ENCODE data around the gene C19orf18.
"Not testable (repeated sequence)": the region's sequence is repeated elsewhere in the genome, so short reads cannot be mapped to it uniquely, and the experiment has no call there.

The C19orf18 gene

DNA sequence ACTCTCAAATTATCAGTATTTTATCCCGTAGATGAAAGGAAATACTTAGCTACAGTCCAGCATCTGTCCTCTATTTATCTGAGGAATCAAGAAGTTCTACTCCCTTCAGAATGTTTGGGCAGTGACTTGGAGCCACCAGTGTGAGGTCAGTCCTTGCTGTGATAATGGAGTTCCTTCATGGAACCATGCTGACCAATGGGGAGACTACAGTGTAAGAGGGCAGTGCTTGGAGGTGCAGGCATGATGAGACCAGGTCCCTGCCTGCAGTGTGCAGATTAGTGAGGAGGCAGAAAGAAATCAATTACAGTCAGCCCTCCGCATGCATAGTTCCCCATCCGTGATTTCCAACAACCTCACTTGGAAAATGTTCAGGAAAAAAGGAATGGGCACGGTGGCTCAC, at the start of gene C19orf18:
Gene C19orf18 (minus strand): TSS at position 101 of the 400 bp plus-strand sequence. CDS start 102 bp downstream, outside the sequence.
- no peak for DNase-seq (ENCODE audit: low read depth in 2 of 2)

DNA sequence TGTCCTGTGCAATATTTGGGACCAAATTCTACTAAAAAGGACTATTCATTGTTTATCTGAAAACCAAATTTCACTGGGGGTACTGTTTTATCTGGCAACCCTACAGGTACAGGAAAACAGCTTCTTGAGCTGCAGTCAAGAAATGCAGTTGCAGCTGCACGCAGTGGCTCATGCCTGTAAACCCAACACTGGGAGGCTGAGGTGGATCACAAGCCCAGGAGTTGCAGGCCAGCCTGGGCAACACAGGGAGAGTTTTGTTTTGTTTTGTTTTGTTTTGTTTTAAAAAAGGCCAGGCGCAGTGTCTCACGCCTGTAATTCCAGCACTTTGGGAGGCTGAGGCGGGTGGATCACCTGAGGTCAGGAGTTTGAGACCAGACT, 47.9 kb upstream of the C19orf18 start:
- DNase-seq (ENCODE audit: low read depth in 2 of 2), result no peak

DNA sequence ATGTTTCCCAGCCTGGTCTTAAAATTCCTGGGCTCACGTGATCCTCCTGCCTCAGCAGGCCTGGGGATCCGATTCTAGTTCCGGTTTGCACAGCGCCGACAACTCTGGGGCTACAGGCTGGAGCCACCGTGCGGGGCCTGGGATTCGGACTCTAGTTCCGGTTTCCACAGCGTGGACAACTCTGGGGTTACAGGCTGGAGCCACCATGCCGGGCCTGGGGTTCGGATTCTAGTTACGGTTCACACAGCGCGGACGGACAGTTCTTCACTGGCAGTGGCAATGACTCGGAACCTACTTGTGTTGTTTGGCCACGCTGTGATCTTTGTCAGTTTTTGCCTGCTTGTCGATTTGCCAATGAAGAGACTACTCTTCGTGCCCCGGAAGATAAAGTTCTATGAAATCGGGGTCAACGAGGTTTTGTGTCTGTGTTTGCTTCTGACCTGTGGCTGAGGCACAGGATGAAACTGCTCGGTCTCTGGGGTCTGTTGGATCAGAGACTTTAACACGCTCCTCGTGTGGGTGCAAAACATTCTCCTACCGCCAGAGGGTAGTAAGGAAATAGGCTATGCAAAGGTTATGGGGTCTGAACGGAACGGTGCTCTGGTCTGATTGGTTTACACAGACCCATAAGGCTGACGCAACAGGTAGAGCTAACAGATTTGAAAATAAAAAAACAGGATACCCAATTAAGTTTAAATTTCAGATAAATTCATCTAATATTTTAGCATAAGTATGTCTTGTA, 47.4 kb upstream of the C19orf18 start:
- DNase-seq (ENCODE audit: low read depth in 2 of 2), result no peak

DNA sequence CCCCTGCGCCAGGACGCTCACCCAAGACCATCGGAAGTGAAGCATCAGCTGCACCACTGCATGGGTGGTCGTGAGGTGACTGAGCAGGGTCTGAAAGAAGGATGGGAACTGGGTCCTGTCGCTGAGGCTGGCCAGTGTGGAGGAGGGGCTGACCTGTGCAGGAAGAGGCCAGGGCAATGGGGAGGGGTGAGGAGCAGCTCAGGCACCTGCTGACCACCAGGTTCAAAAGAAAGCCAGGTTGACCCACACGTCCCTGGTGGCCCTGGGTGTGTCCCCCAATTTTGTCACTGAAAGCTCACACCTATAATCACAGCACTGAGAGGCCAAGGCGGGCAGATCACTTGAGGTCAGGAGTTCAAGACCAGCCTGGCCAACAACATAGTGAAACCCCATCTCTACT, 45.8 kb upstream of the C19orf18 start:
- no peak for DNase-seq (ENCODE audit: low read depth in 2 of 2)

DNA sequence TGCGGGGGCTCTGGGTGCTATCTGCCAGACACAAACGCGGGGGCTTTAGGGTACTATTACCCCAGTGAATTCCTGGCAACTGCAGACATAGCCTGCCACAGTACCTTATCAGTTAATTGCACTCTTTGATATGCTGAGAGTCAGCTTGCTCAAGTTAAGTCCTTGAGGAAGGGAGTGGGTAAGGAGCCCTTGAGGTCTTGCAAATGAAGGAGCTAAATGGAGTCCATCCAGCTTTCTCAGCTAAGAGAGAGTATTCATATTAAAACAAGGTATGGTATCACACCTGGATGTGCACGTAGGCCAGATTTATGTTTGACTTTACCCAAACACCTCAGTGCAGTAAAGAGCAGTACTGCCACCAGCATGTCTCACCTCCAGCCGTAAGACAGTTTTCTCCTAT, 39.8 kb upstream of the C19orf18 start:
- DNase-seq (ENCODE audit: low read depth in 2 of 2), result no peak

DNA sequence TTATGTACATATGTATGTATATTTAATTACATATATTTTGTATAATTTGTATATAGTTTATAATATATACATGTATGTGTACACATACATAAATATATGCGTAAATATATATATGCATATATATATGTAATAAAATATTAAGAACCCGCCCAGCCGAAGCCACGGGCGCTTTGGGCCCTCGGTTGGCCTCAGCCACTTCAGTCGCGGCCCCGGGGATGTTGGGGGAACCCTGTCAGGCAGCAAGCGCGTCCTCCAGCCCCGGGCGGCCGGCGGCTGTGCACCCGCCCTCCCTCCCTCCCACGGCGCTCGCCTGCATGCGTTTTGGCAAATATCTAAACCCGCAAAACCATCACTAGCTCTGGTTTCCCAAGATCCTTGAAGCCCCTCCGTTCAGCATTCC, 36.2 kb upstream of the C19orf18 start:
- DNase-seq (ENCODE audit: low read depth in 2 of 2), result no peak

DNA sequence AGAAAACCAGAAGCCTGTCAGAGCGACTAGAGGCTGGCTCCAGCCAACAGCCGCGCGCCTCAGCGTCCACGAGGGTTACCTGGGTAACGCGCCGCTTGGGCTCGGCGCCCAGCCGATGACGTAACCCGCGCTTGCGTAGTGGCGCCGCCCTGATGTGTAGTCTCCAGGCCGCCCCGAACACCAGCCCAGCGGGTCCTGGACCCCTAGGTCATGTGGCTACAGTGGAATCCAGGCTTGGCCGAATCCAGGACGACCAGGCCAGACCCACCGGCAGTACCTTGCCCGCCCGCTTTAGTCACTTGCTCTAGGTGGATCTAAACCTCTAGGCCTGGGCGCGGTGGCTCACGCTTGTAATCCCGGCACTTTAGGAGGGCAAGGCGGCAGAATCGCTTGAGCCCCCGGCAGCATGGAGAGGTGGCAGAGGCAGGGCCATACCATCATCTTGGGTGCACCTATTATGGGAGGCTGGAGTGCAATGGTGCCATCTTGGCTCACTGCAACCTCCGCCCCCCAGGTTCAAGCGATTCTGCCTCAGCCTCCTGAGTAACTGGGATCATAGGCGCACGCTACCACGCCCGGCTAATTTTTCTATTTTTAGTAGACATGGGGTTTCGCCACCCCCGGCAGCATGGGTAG, 35.5 kb upstream of the C19orf18 start:
- DNase-seq (ENCODE audit: low read depth in 2 of 2), result peak; percentile 20 to 47

DNA sequence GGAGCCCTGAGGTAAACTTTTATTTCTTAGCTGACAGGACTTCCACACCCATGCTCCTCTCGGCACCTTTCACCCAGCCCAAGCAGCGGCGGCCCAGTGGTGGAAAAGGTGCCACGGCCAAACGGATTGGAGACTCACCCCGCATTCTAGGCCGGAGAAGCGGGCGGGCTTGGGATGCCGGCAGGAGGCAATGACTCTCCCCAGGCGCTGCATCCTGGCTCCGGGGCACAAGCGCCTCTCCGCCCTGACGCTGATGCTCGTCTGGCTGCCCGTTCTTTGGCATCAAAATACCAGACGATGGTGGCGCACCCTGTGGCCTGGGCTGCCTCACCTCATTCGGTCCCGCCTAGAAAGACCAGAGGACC, 34.9 kb upstream of the C19orf18 start:
- no peak for DNase-seq (ENCODE audit: low read depth in 2 of 2)

DNA sequence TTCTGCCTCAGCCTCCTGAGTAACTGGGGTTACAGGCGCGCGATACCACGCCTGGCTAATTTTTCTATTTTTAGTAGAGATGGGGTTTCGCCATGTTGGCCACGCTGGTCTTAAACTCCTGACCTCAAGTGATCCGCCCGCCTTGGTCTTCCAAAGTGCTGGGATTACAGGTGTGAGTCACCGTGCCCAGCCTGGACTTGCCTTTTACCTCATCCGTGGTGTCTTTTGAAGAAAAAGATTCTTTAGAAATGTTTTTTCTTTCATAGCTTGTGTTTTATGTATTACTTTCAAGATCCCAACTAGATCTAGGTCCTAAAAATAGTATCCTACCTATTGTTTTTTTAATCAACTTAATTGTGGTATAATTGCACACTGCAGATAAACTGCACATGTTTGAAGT, 34.5 kb upstream of the C19orf18 start:
- not testable (repeated sequence) for DNase-seq (ENCODE audit: low read depth in 2 of 2)

DNA sequence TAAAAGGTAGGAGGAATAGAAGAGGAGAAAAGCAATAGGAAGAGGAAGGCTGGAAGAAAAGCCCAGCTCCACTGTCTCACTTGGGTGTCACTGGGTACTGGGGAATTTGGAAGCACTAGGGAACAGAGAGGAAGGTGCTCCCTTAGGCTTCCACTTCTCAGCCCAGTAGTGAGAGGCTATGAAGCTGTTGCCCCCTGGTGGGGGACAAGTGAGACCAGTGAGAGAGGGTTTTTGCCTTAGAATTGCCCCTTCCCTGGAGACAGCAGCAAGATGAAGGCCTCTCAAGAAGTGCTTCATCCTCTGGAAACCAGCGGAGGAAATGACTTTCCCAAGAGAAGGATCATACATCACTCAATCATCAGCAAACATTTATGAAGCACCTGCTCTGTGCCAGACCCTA, 33.0 kb upstream of the C19orf18 start:
- DNase-seq (ENCODE audit: low read depth in 2 of 2), result no peak

DNA sequence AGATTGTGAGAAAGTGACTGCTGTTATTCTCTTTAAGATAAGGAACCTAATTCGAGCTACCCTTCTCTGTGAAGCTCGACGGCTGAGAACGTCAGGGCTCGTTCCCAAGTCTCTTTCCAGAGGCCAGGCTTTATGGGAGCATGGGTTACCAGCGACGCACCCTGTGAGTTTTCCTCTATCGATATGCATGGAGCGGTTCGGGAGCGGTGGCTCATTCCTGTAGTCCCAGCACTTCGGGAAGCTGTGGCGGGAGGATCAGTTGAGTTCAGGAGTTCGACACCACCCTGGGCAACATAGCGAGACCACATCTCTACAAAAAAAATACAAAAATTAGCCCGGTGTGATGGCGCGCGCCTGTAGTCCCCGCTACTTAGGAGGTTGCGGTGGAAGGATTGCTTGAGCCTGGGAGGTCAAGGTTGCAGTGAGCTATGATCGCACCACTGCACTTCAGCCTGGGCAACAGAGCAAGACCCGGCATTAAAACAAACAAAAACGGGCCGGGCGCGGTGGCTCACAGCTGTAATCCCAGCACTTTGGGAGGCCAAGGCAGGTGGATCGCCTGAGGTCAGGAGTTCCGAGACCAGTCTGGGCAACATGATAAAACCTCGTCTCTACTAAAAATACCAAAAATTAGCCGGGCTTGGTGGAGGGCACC, 29.0 kb upstream of the C19orf18 start:
- DNase-seq (ENCODE audit: low read depth in 2 of 2), result no peak

DNA sequence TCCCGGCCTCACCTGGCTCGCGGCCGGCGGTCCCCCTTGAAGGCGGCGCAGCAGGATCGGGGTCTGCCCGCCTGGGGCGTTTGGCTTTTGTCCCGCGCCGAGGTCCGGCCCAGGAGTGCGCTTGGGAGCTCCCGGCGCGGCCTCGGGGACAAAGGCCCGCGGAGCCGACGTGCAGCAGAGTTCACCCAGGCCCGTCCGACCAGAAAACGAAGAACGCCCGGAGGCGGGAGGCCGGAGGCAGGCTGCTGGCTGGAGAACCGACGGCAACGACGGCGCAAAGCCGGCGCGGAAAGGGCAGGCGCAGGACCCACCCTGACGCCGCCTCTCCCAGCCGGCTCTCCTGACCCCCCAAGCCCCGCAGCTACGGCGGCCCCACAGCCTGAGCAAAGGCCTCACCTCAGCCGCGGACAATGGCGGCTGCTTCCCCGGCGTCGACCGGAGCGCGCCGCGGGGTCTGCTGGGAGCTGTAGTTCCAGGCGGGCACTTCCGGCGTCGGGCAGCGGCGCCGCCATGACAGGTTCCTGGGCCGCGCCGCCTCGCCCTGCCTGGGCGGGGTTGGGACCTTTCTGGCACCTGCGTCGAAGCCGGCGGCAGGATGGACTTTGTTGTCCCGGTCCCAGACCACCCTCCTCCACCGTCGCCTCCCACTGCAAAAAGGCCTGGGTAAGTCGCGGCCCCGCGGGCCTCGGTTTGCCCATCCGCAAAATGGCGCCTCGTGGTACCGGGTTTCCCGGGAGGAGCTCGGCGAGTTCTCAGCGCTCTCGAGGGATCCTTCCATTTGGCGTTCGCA, 28.2 kb upstream of the C19orf18 start, which contains the start of gene ZNF606:
Gene ZNF606 (minus strand): TSS at position 437 of the 790 bp plus-strand sequence. CDS start 1,501 bp downstream, outside the sequence.
- peak; percentile 70 for DNase-seq (ENCODE audit: low read depth in 2 of 2)

DNA sequence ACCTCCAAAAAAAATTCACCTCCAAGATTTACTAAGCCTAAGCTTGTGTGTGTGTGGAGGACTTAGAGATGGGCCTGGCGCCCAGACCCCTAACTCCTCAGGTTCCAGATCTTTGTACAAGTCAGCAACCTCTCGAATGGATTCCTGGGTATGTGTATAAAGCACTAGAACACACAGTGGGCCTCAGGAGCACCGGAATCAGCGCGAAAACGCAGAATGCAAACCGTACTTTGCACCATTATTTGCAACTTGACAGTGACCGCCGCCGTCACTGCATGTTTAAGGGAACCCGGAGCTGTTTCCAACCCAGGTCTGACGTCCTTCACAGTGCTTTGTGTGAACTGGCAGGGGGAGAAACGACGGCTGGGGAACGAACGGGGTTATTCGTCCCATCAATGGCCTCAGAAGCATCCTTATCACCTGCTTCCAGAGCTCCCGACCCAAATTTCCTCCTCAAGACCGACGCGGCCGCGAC, 27.6 kb upstream of the C19orf18 start:
- DNase-seq (ENCODE audit: low read depth in 2 of 2), result no peak

DNA sequence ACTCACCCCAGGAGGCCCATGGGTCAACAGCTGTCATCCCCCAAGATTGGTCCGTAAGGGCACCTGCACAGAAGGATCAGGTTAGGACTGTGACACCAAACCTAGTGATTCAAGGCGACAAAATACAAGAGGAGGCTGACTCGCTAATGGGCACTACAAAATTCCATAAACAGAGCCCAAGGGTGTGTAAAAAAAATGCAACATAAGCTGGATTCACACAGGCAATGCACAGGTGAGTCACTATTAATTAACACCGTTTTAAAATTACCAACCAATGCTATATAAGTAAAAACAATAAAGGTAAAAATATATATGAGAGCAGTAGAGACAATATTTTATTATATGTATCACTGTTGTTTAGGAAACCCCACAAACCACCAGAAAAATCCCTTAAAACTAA, 26.3 kb upstream of the C19orf18 start:
- DNase-seq (ENCODE audit: low read depth in 2 of 2), result no peak

DNA sequence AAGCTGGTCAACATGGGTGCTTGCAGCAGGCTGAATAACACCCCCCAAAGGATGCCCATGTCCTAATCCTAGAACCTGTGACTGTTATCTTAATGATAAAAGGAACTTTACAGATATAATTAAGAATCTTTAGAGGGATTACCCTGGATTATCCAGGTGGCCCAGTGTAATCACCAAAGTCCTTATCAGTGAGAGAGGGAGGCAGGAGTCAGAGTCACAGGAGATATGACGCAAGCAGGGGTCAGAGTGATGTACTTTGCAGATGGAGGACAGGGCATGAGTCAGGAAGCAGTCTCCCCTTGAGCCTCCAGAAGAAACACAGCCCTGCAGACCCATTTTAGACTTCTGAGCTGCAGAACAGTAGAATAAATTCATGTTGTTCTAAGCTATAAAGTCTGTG, 18.5 kb upstream of the C19orf18 start:
- DNase-seq (ENCODE audit: low read depth in 2 of 2), result no peak

DNA sequence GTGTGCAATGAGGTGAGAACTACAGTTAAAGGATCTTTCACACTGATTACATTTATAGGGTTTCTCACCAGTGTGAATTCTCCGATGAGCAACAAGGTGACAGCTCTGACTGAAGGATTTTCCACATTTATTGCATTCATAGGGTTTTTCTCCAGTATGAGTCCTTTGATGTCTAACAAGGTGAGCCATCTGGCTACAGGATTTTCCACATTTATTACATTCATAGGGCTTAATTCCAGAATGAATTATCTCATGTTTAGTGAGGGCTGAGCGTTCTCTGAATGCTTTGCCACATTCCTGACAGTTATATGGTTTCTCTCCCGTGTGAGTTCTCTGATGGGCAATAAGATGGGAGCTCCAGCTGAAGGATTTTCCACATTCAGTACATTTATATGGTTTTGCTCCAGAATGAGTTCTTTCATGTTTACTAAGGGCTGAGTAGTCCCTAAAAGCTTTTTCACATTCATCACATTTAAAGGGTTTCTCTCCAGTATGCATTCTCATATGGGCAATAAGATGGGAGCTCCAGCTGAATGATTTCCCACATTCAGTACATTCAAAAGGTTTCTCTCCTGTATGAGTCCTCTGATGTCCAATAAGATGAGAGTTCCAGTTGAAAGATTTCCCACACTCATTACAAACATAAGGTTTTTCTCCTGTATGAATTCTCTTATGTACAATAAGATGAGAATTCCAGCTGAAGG, 4.4 kb upstream of the C19orf18 start:
- DNase-seq (ENCODE audit: low read depth in 2 of 2), result no peak

DNA sequence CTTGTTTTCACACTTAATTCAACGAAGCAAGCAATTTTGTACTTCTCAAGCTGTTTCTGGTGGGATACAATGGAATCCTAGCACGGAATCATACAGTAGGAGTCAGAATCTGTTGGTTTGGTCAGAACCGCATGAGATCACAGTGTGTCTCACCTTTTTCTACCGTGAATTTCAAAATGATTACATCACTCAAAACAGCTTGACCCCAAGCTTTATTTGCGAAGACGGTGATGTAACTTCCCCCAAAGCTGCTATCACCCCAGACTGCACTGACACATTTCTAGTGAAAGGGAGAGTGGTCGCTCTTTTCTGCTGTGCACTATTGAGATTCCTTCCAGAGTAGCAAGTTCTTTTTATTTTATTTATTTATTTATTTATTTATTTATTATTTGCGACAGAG, 9.6 kb downstream of the C19orf18 start:
- DNase-seq (ENCODE audit: low read depth in 2 of 2), result no peak

DNA sequence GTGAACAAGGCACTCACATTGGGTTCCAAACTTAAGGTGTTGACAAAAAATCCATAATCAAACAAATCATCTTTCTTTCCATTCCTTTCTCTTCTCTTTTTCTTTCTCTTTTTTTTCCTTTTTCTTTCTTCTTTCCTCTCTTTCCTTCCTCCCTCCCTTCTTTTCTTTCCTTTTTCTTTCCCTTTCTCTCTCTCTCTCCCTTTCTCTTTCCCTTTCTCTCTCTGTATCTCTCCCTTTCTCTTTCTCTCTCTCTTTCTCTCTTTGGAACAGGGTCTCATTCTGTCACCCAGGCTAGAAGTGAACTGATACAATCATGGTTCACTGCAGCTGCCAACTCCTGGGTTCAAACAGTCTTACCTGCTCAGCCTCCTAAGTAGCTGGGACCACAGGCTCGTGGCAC, 12.5 kb downstream of the C19orf18 start:
- no peak for DNase-seq (ENCODE audit: low read depth in 2 of 2)

DNA sequence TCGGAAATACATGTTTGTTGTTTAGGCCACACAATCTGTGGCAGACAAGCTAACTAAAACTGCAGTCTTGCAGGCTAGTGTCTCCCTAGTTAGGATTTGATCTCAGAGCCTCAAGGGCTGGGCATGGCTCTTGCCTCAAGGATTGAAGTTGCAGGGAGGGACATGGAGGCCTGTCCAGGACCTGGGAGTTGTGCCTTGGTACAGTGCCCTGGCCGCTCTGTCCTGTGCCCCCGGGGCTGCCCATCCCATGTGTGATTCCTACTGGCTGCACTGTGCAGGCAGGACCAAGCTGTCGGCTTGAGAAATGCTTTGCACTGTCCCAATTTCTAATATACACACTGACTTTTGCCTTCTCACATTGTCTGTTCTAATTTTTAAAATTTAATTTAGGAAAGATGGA, 19.3 kb downstream of the C19orf18 start:
- no peak for DNase-seq (ENCODE audit: low read depth in 2 of 2)

DNA sequence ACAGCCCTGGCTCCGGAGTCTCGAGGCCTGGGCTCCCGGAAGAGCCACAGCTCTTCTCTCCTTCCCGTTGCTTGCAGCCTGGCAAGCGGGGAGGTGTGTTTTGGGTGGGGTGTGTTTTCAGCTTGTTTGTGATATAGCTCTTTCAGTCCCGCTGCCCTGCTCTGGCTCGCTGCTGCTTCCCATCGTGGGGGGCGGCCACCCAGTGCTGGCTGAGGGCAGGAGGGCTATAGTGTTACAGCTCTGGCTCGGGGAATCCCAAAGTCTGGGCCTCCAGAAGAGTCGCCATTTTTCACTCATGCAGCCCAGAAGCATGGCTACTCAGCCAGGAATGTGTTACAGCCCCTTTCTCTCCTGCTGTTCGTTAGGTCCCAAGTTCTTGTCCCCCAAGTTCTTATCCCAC, 24.6 kb downstream of the C19orf18 start:
- no peak for DNase-seq (ENCODE audit: low read depth in 2 of 2)

DNA sequence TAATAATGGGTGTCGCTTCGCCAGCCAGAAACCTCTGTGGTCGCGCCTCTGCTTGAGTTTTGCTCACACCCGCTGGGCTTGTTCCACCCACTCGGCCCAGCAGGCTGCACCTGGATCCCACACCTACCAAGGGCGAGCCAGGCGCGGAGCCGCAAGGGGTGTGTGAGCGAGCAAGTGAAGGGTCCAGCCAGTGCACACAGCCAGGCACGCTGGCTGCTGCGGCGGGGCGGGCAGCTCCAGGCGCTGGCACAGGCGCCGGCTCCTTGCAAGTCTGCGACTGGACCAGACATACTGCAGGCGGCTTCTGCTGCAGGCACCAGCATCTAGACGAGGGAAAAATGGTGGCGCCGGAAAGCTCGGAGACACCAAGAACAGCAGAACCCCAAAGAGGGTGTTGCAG, 25.0 kb downstream of the C19orf18 start:
- no peak for DNase-seq (ENCODE audit: low read depth in 2 of 2)
